HCT116 (cell line): ENCODE measurements around the gene ASCL5. TPM values are rescaled to one million over a fixed set of nuclear protein-coding genes. Genes with fewer than 3 reads are reported as not detected.
A peak's percentile ranks its signal among the peaks of the same experiment; 100 is the strongest.

Source experiments
- ATAC-seq: fragments of 200-7000 bp; cut with Tn5 transposase; 2 replicates; pipeline ENCODE4 v1.9.1; 2020; ENCODE audit warnings: mild to moderate bottlenecking, moderate library complexity
- BruUV-seq: library from RNA; stranded (reverse); fragments of 400-500 nt; replicated peaks from 2 replicates; lab custom pipeline; 2021; lab: Mats Ljungman, UMichigan
- CTCF ChIA-PET: fragments of 300-600 bp; sonication (Branson Sonifier 250); formaldehyde crosslinking; loops from one replicate; lab custom pipeline; 2021; ENCODE audit warnings: antibody characterized with exemption; lab: Charles Lee
- POLR2A ChIA-PET: fragments of 300-600, 350-600 bp; sonication (Branson Sonifier 250); formaldehyde crosslinking; loops from one replicate; lab custom pipeline; 2021; ENCODE audit warnings: antibody characterized with exemption; lab: Charles Lee
- RAD21 ChIA-PET, 2 experiments: fragments of 300-600 bp; sonication (Branson Sonifier 250); formaldehyde crosslinking; loops; one replicate each; lab custom pipeline; 2023; ENCODE audit warnings: low total read pairs in 2 of 2; ENCODE audit not compliant: uncharacterized antibody in 2 of 2, unreplicated experiment in 2 of 2, low non-redundant PET in 1 of 2; lab: Charles Lee
- DNase-seq: peaks from one replicate; pipeline ENCODE4 v3.0.0-alpha.2; 2010; ENCODE audit warnings: low read depth, low spot score
- H2AFZ ChIP-seq: fragments of 200-600 bp; shearing (Covaris generic), sonication (generic); 2 replicates; pipeline ENCODE4 v1.6.1; 2017; ENCODE audit warnings: low read depth, mixed run types, mixed read lengths, antibody characterized with exemption, low read length; ENCODE audit not compliant: poor library complexity, severe bottlenecking
- H3K27ac ChIP-seq: 2 replicates; pipeline ENCODE4 v1.5.1; 2012; ENCODE audit warnings: low read depth, low read length
- H3K27me3 ChIP-seq: fragments of 200-600 bp; sonication (generic); 2 replicates; pipeline ENCODE4 v1.6.1; 2016; ENCODE audit warnings: mixed run types, low read length, mixed read lengths; ENCODE audit not compliant: insufficient read depth
- H3K36me3 ChIP-seq, 2 experiments: fragments of 200-500 bp in 1 of 2; fragments of 200-600 bp in 1 of 2; sonication (Bioruptor generic) in 1 of 2; sonication (generic) in 1 of 2; 2 replicates each; pipeline versions ENCODE4 v1.5.1 to v1.6.1; 2014 to 2016; ENCODE audit warnings: low read length in 2 of 2, inconsistent platforms in 1 of 2, mixed read lengths in 1 of 2, mixed run types in 1 of 2; ENCODE audit not compliant: insufficient read depth in 2 of 2, control insufficient read depth in 1 of 2
- H3K4me1 ChIP-seq, 2 experiments: fragments of 200-600 bp in 1 of 2; sonication (generic) in 1 of 2; 2 replicates each; pipeline versions ENCODE4 v1.5.1 to v1.6.1; 2012 to 2017; ENCODE audit warnings: low read length in 2 of 2, inconsistent platforms in 1 of 2, mild to moderate bottlenecking in 1 of 2, mixed read lengths in 1 of 2, mixed run types in 1 of 2, moderate library complexity in 1 of 2; ENCODE audit not compliant: insufficient read depth in 2 of 2, control insufficient read depth in 1 of 2
- H3K4me2 ChIP-seq: fragments of 200-600 bp; sonication (generic); 2 replicates; pipeline ENCODE4 v1.6.1; 2017; ENCODE audit warnings: mixed run types, low read length, mixed read lengths
- H3K4me3 ChIP-seq, 2 experiments: fragments of 200-600 bp in 1 of 2; sonication (generic) in 1 of 2; replicated peaks in 1 of 2; 2 replicates each; pipeline ENCODE4 v1.5.1; 2011 to 2016; ENCODE audit warnings: low read length in 2 of 2, control low read depth in 1 of 2, low read depth in 1 of 2, mild to moderate bottlenecking in 1 of 2, mixed read lengths in 1 of 2, mixed run types in 1 of 2
- H3K79me2 ChIP-seq: fragments of 200-600 bp; sonication (generic); 2 replicates; pipeline ENCODE4 v1.6.1; 2017; ENCODE audit warnings: mild to moderate bottlenecking, mixed run types, low read length, moderate library complexity, mixed read lengths; ENCODE audit not compliant: insufficient read depth
- H3K9ac ChIP-seq: fragments of 200-600 bp; sonication (generic); 2 replicates; pipeline ENCODE4 v1.6.1; 2016; ENCODE audit warnings: low read length, mixed read lengths
- H3K9me2 ChIP-seq: fragments of 200-600 bp; sonication (generic), shearing (Covaris generic); 2 replicates; pipeline ENCODE4 v1.6.1; 2017; ENCODE audit warnings: mixed run types, mild to moderate bottlenecking, moderate library complexity; ENCODE audit not compliant: insufficient read depth
- H3K9me3 ChIP-seq, 2 experiments: fragments of 200-500 bp in 1 of 2; fragments of 200-600 bp in 1 of 2; sonication (Bioruptor generic) in 1 of 2; sonication (generic) in 1 of 2; 2 replicates each; pipeline ENCODE4 v1.6.1; 2014 to 2017; ENCODE audit warnings: low read length in 2 of 2, mixed read lengths in 2 of 2, inconsistent platforms in 1 of 2, low read depth in 1 of 2, mild to moderate bottlenecking in 1 of 2, mixed run types in 1 of 2, moderate library complexity in 1 of 2; ENCODE audit not compliant: control insufficient read depth in 1 of 2, insufficient read depth in 1 of 2
- H4K20me1 ChIP-seq: fragments of 200-600 bp; sonication (generic), shearing (Covaris generic); 2 replicates; pipeline ENCODE4 v1.6.1; 2017; ENCODE audit warnings: mixed run types, mild to moderate bottlenecking, moderate library complexity; ENCODE audit not compliant: insufficient read depth
- CBX3 ChIP-seq: IDR thresholded peaks from 2 replicates; pipeline ENCODE4 v1.6.1; 2012; ENCODE audit warnings: low read depth
- CEBPB ChIP-seq: IDR thresholded peaks from 2 replicates; pipeline ENCODE4 v1.6.1; 2012; ENCODE audit warnings: low read depth
- CTCF ChIP-seq, 3 experiments: fragments of 200-600 bp in 1 of 3; sonication (generic) in 1 of 3; IDR thresholded peaks in 2 of 3; conservative IDR thresholded peaks in 1 of 3; 2 replicates each; pipeline ENCODE4 v1.5.1; 2012 to 2017; ENCODE audit warnings: low read depth in 2 of 3, low read length in 2 of 3, antibody characterized with exemption in 1 of 3, borderline replicate concordance in 1 of 3, control low read depth in 1 of 3, mild to moderate bottlenecking in 1 of 3, mixed read lengths in 1 of 3, mixed run types in 1 of 3, moderate library complexity in 1 of 3; ENCODE audit not compliant: insufficient read depth in 1 of 3
- ELF1 ChIP-seq: IDR thresholded peaks from 2 replicates; pipeline ENCODE4 v1.6.1; 2012; ENCODE audit warnings: low read depth, borderline replicate concordance
- EZH2 ChIP-seq: fragments of 200-600 bp; sonication (generic); IDR thresholded peaks from 2 replicates; pipeline ENCODE4 v1.6.1; 2017; ENCODE audit warnings: antibody characterized with exemption, mixed run types
- FOSL1 ChIP-seq: IDR thresholded peaks from 2 replicates; pipeline ENCODE4 v1.6.1; 2012; ENCODE audit warnings: low read depth
- POLR2A ChIP-seq: IDR thresholded peaks from 2 replicates; pipeline ENCODE4 v1.7.0; 2011; ENCODE audit warnings: borderline replicate concordance; ENCODE audit not compliant: insufficient read depth, insufficient read length; ENCODE audit errors: extremely low read depth
- POLR2AphosphoS5 ChIP-seq: IDR thresholded peaks from 2 replicates; pipeline ENCODE4 v1.6.1; 2011; ENCODE audit warnings: mild to moderate bottlenecking, low read depth, low read length, moderate library complexity
- RAD21 ChIP-seq: IDR thresholded peaks from 2 replicates; pipeline ENCODE4 v1.6.1; 2012; ENCODE audit warnings: low read depth, mild to moderate bottlenecking
- REST ChIP-seq: IDR thresholded peaks from 2 replicates; pipeline ENCODE4 v1.6.1; 2012; ENCODE audit warnings: low read depth
- SRF ChIP-seq: IDR thresholded peaks from 2 replicates; pipeline ENCODE4 v1.6.1; 2012; ENCODE audit warnings: low read depth
- YY1 ChIP-seq: IDR thresholded peaks from 2 replicates; pipeline ENCODE4 v1.6.1; 2011; ENCODE audit warnings: low read length, low read depth, moderate library complexity, mild to moderate bottlenecking; ENCODE audit not compliant: insufficient replicate concordance; ENCODE audit errors: extremely low read depth
- ZFX ChIP-seq: fragments of 450-650 bp; IDR thresholded peaks from 2 replicates; pipeline ENCODE4 v1.6.1; 2017
- intact Hi-C: fragments of 100-400 bp; cut with micrococcal nuclease; formaldehyde crosslinking; loops from 2 replicates; pipeline ENCODE4 v1.10.0; 2022
- total RNA-seq: library from RNA; stranded (reverse); gene quantifications from one replicate; pipeline ENCODE4 v1.2.1, GENCODE V29; 2021; ENCODE audit not compliant: unreplicated experiment

ASCL5 gene
- total RNA-seq, 1 experiment from 2014 or later: 0.15 TPM

- CTCF ChIA-PET: no interaction called here
- DNase-seq (no peak), ATAC-seq (no peak)
- no peak for TF ChIP-seq ELF1
- no TSS peak for BruUV-seq
- no peak overlapping the region for H2AFZ ChIP-seq
- H3K79me2 ChIP-seq: no peaks in the 10 kb centered on the region
- no peaks in the 10 kb centered on the region for H3K9me3 ChIP-seq
- no peaks in the 10 kb centered on the region; the same call in 1 of the 2 replicates for H3K27me3 ChIP-seq
- H3K4me2 ChIP-seq: no peak overlapping the region
- H3K4me3 ChIP-seq: no peak overlapping the region
- intact Hi-C loops: loop anchor here (5.0 kb wide), 1 partner anchor 139 kb away; no protein-coding TSS in a partner anchor
- POLR2A ChIA-PET: no interaction called here
- no peaks in the 10 kb centered on the region; a peak in 1 of 4 replicates for H3K4me1 ChIP-seq
- H3K36me3 ChIP-seq: no peaks in the 10 kb centered on the region
- no peaks in the 10 kb centered on the region for H3K9me2 ChIP-seq
- no peaks in the 10 kb centered on the region for H4K20me1 ChIP-seq
- no peak overlapping the region for H3K9ac ChIP-seq
- H3K27ac ChIP-seq: no peak overlapping the region
- RAD21 ChIA-PET: no interaction called here
Observed at GRCh38 chr1:201088395-201088794, 38.6 kb downstream of the ASCL5 start.

- ChIA-PET POLR2A (interaction anchor here (0.6 to 1.5 kb wide), 5 partner anchors 18 to 33 kb away, joined by 3 to 5 read pairs (median 4); no protein-coding TSS in a partner anchor), RAD21 (interaction anchor here (1.3 to 1.6 kb wide), 4 partner anchors 28 to 114 kb away, joined by 3 to 14 read pairs (median 10); no protein-coding TSS in a partner anchor), CTCF (interaction anchor here (0.7 to 3.9 kb wide), 24 partner anchors 11 to 627 kb away, joined by 3 to 55 read pairs (median 4); partner anchors contain the start of genes ASCL5 and CACNA1S)
- H3K4me2 ChIP-seq: no peak overlapping the region
- no TSS peak for BruUV-seq
- no peak overlapping the region for H3K27ac ChIP-seq
- no peak overlapping the region for H2AFZ ChIP-seq
- no peaks in the 10 kb centered on the region for H3K36me3 ChIP-seq
- DNase-seq: peak; percentile 51
- no peaks in the 10 kb centered on the region; the same call in 1 of the 2 replicates for H3K27me3 ChIP-seq
- no peak overlapping the region for H3K9ac ChIP-seq
- H3K4me3 ChIP-seq: no peak overlapping the region
- no peaks in the 10 kb centered on the region for H3K79me2 ChIP-seq
- no peaks in the 10 kb centered on the region for H3K9me3 ChIP-seq
- no peaks in the 10 kb centered on the region for H4K20me1 ChIP-seq
- no peaks in the 10 kb centered on the region; a peak in 1 of 4 replicates for H3K4me1 ChIP-seq
- no peaks in the 10 kb centered on the region for H3K9me2 ChIP-seq
- intact Hi-C loops: loop anchor here (1.0 to 5.0 kb wide), 3 partner anchors 28 to 141 kb away; no protein-coding TSS in a partner anchor
- peak; percentile 100 for ATAC-seq
- TF ChIP-seq CEBPB: no peak
- TF ChIP-seq CBX3: peak; percentile 17; the same call in 1 of the 2 replicates
- TF ChIP-seq FOSL1: no peak
- TF ChIP-seq POLR2AphosphoS5: no peak
- TF ChIP-seq ELF1: no peak
- peak; percentile 94 for TF ChIP-seq RAD21
- TF ChIP-seq SRF: no peak
- TF ChIP-seq YY1: peak; percentile 47
- no peak for TF ChIP-seq EZH2
- TF ChIP-seq REST: no peak
- no peak for TF ChIP-seq POLR2A
- no peak for TF ChIP-seq ZFX
- TF ChIP-seq CTCF (IDR thresholded peaks at IDR 0.05 in 2 of 3, conservative IDR thresholded peaks at IDR 0.05 in 1 of 3; ENCODE audit: borderline replicate concordance in 1 of 3, insufficient read depth in 1 of 3, low read depth in 2 of 3, low read length in 2 of 3): peak; percentile 83 to 94 (median 86)
Observed at GRCh38 chr1:201085902-201086735, 40.9 kb downstream of the ASCL5 start.
